ENCODE results near the gene ZNF541.

The ZNF541 gene

GRCh38 chr19:47573071-47574026 lies at the start of gene ZNF541:
TSS of gene ZNF541 (minus strand) at chr19:47573148. CDS start at chr19:47555856, 17,292 bp downstream.
- peak; percentile 57 to 96 (median 79) for DNase-seq

GRCh38 chr19:47619763-47620162 lies 46.8 kb upstream of the ZNF541 start:
- DNase-seq = no peak
- intact Hi-C loops (cut with DNase I) = loop anchor here (5.0 kb wide), 1 partner anchor 38 kb away; no protein-coding TSS in a partner anchor

More at GRCh38 chr19:47573071-47574026, at the start of gene ZNF541:
- intact Hi-C loops (cut with DNase I) = no loop called here

GRCh38 chr19:47618771-47619170 lies 45.8 kb upstream of the ZNF541 start:
- peak in 2 of 10 donors; percentile 45 to 82 for DNase-seq

GRCh38 chr19:47615714-47616113 lies 42.8 kb upstream of the ZNF541 start:
- DNase-seq = peak in 7 of 10 donors; percentile 22 to 94 (median 58)
- intact Hi-C loops (cut with DNase I) = no loop called here

More at GRCh38 chr19:47618771-47619170, 45.8 kb upstream of the ZNF541 start:
- intact Hi-C loops (cut with DNase I) = no loop called here

GRCh38 chr19:47615230-47615629 lies 42.3 kb upstream of the ZNF541 start:
- intact Hi-C loops (cut with DNase I) = no loop called here
- no peak for DNase-seq

GRCh38 chr19:47614559-47614958 lies 41.6 kb upstream of the ZNF541 start:
- DNase-seq = no peak
- intact Hi-C loops (cut with DNase I) = loop anchor here (5.0 kb wide), 1 partner anchor 83 kb away; no protein-coding TSS in a partner anchor

- DNase-seq = no peak
- intact Hi-C loops (cut with DNase I) = loop anchor here (5.0 kb wide), 1 partner anchor 83 kb away; no protein-coding TSS in a partner anchor
Observed at GRCh38 chr19:47614021-47614295, 41.0 kb upstream of the ZNF541 start.

- no peak for DNase-seq
- intact Hi-C loops (cut with DNase I) = loop anchor here (5.0 kb wide), 1 partner anchor 84 kb away; no protein-coding TSS in a partner anchor
Observed at GRCh38 chr19:47613165-47614020, 40.4 kb upstream of the ZNF541 start.

- intact Hi-C loops (cut with DNase I) = loop anchor here (5.0 kb wide), 1 partner anchor 86 kb away; no protein-coding TSS in a partner anchor
- no peak for DNase-seq
Observed at GRCh38 chr19:47610902-47611301, 38.0 kb upstream of the ZNF541 start.

- DNase-seq = peak in 9 of 10 donors; percentile 19 to 91 (median 40)
- intact Hi-C loops (cut with DNase I) = loop anchor here (5.0 to 10.0 kb wide), 3 partner anchors 87 to 175 kb away; partner anchors contain the start of gene NAPA
Observed at GRCh38 chr19:47609906-47610894, 37.3 kb upstream of the ZNF541 start.

GRCh38 chr19:47608969-47609905 lies 36.3 kb upstream of the ZNF541 start, which contains the start of gene BICRA:
TSS of gene BICRA (plus strand) at chr19:47609134. CDS start at chr19:47673575, 64,441 bp downstream.
- intact Hi-C loops (cut with DNase I) = loop anchor here (1.0 to 10.0 kb wide), 3 partner anchors 9 to 174 kb away; partner anchors contain the start of gene NAPA
- DNase-seq = peak; percentile 51 to 97 (median 78)

- DNase-seq = peak; percentile 86 to 99 (median 93)
- intact Hi-C loops (cut with DNase I) = loop anchor here (1.0 to 10.0 kb wide), 3 partner anchors 8 to 173 kb away; partner anchors contain the start of gene NAPA
Observed at GRCh38 chr19:47608074-47608918, 35.3 kb upstream of the ZNF541 start.

- intact Hi-C loops (cut with DNase I) = loop anchor here (1.0 to 10.0 kb wide), 3 partner anchors 7 to 173 kb away; partner anchors contain the start of gene NAPA
- no peak for DNase-seq
Observed at GRCh38 chr19:47607564-47608073, 34.7 kb upstream of the ZNF541 start.

GRCh38 chr19:47603706-47604565 lies 31.0 kb upstream of the ZNF541 start:
- intact Hi-C loops (cut with DNase I) = loop anchor here (10.0 kb wide), 1 partner anchor 169 kb away; no protein-coding TSS in a partner anchor
- no peak for DNase-seq

- intact Hi-C loops (cut with DNase I) = loop anchor here (10.0 kb wide), 1 partner anchor 167 kb away; no protein-coding TSS in a partner anchor
- DNase-seq = no peak
Observed at GRCh38 chr19:47601180-47601904, 28.4 kb upstream of the ZNF541 start.

Measured in posterior cingulate gyrus (tissue), 11 donors.